SIG-M5 treated with dmso at 0.1 percent for 504 hours (cell line): ENCODE data around the gene WNT2B.
"Not testable (repeated sequence)": the region's sequence is repeated elsewhere in the genome, so short reads cannot be mapped to it uniquely, and the experiment has no call there.

ENCODE experiments used
- DNase-seq: peaks from one replicate; lab custom pipeline; 2025; ENCODE audit not compliant: unreplicated experiment; lab: John Stamatoyannopoulos, UW

Gene WNT2B

DNA sequence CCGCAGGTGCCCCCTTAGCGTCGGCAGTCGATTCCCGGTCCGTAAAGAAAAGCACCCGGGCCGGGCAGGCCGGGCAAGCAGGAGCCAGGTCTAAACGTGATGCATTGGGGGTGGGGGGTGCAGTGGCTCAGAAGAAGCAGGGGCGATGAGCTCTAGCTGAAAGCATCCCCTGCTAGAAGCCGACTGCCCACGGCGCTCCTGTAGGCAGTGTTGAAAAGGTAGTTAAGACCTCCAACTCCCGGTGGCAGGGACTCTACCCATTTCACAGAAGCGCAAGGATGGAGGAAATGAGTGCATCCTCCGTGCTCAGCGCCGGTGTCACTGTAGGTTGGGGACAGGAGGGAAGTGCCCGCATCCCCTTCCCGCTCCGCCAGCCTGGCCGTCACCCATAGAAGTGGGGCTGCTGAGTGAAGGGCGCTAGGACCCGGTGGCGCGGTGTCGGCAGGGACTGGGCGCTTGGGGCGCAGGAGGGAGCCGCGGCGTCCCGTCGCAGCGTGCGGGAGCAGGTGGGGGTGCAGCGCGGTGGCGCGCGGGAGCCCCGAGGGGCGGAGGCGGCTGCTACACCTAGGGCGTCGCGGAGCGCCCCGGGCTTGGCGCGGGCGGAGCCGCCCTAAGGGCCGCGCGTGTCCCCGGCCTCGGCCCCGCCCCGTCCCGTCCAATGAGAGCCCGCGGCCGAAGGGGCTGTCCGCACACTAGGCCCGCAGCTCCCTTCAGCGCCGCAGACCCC lies at the start of gene WNT2B:
WNT2B (plus strand) TSS at position 688 of the 727 bp plus-strand sequence. CDS start 298 bp downstream, outside the sequence.
- peak; percentile 18 for DNase-seq

GRCh38 chr1:112460615-112461014 lies 48.1 kb upstream of the WNT2B start:
- no peak for DNase-seq

DNA sequence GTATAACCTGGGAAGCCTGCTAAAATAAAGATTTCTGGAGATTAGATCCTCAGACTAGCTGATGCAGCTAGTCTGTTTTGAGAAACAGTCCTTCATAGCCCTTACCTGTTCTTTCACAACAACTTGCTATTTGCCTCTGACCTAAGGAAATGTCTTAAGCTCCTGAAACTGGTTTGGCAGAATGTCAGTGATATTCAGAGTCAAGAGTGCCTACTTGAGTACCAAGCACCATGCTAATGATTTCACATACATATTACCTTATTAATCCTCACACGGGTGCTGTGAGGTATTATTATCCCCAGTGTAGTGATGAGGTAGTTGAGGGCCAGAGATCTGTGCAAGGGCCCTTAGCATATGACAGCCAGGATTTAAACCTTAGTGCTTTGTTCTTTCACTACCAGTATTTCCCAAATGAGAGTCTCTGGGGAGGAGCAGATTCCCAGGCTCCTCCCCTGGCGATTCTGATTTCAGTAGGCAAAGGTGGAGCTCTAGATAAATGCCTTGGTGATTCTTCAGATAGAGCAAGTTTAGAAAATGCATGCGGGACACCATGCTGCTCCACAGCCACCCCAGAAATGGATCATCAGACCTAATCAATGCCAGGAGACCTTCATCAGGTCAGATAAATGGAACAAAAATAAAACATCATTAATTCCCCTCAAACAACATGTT lies 47.4 kb upstream of the WNT2B start:
- DNase-seq = peak; percentile 47

DNA sequence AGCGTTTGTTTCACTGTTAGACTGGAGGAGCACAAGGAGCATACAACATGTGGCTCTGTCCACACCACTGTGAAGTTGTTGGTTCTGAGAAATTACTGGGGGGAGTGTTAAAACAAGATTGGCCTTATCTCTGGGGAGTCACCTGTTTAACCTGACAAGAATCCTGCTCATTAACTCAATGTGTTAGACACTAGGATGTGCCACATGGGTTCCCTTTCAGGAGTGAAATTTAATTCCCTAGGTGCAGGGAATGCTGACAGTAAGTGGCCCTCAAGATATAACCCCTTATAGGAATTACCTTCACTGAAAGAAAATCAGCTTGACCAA lies 45.8 kb upstream of the WNT2B start:
- DNase-seq = no peak

DNA sequence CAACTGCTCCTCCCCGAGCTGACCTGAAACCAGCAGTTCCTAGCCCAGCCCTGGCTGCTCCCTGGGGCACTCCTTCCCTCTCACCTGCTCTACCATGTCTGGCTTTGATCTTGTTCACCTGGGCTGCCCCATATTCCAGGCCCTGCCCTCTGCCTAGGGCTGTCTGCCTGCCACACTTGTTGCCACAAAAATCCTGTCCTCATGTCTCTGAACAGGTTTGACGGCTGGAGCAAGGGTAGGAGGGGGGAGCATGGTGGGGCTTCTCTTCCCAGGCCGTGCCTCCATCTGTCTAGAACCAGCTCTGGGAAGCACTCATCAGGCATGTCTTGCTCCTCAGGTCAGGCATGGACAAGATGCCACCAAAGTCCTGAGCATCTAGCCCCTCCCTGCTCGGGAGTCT lies 44.3 kb upstream of the WNT2B start:
- DNase-seq = peak; percentile 38

DNA sequence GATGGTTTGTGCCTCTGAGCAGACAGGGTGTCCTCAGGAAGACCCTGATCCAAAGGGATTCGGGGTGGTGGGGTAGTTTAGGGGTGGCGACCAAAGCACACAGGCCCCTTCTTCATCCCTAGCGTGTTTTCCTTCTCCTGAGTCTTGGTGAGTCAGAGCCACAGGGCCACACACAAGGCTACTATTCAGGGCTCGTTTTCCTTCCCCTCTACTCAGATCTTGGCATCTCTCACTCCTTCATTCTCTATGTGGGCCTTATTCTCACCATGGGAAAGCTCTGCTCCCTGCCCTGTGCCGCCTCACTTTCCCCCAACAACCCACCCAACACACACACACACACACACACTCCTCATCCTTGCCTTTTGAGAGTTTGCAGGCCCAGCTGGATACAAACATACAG lies 43.6 kb upstream of the WNT2B start:
- DNase-seq = no peak

- peak; percentile 92 for DNase-seq
Observed at GRCh38 chr1:112466078-112466660, 42.6 kb upstream of the WNT2B start.

- DNase-seq = not testable (repeated sequence)
Observed at GRCh38 chr1:112470324-112470723, 38.4 kb upstream of the WNT2B start.

GRCh38 chr1:112470966-112471365 lies 37.8 kb upstream of the WNT2B start:
- DNase-seq = no peak

DNA sequence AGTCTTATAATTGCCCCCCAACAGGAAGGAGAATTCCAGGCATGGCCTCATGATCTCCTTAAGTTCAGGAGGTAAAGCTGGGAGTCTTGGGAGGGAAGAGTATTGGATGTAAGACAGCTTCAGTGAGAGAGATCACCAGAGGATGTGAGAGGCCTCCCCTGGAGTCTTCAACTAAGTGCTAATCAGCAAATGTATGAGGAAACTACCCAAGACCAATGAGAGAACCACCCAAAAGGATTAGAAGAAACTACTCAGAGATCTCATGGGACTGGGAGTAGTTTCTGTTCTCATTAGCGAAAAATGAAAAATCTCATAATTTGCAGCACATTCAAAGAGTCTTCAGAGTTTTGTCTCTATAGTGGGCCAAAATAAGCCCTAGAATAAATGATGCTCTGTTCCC lies 36.6 kb upstream of the WNT2B start:
- no peak for DNase-seq

- no peak for DNase-seq
Observed at GRCh38 chr1:112477550-112477949, 31.2 kb upstream of the WNT2B start.

DNA sequence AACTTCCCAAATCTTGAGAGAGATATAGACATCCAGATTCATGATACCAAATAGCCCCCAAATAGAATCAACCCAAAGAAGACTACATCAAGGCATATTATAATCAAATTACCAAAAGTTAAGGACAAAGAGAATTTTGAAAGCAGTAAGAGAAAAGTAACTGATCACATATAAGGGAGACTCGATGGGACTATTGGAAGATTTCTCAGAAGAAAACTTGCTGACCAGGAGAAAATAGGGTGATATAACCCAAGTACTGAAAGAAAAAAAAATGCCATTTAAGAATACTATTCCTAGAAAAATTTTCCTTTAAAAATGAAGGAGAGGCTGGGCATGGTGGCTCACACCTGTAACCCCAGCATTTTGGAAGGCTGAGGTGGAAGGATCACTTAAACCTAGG lies 30.5 kb upstream of the WNT2B start:
- no peak for DNase-seq

DNA sequence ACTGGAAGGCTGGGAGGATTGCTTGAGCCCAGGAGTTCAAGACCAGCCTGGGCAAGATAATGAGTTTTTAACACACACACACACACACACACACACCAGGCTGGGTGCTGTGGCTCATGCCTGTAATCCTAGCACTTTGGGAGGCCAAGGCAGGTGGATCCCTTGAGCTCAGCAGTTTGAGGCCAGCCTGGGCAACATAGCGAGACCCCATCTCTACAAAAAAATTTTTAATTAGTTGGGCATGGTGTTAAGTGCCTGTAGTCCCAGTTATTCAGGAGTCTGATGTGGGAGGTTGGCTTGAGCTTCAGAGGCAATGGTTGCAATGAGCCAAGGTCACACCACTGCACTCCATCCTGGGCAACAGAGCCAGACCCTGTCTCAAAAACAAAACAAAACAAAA lies 22.7 kb upstream of the WNT2B start:
- DNase-seq = not testable (repeated sequence)

DNA sequence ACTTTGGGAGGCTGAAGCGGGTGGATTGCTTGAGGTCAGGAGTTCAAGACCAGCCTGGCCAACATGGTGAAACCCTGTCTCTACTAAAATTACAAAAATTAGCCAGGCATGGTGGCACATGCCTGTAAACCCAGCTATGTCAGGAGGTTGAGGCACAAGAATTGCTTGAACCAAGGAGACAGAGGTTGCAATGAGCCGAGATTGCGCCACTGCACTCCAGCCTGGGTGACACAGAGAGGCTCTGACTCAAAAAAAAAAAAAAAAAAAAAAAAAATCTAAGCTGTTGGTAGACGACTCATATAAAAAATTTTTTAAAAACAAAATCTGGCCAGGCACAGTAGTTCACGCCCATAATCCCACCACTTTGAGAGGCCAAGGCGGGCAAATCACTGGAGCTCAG lies 21.1 kb upstream of the WNT2B start:
- not testable (repeated sequence) for DNase-seq

- DNase-seq = no peak
Observed at GRCh38 chr1:112488141-112488540, 20.6 kb upstream of the WNT2B start.

DNA sequence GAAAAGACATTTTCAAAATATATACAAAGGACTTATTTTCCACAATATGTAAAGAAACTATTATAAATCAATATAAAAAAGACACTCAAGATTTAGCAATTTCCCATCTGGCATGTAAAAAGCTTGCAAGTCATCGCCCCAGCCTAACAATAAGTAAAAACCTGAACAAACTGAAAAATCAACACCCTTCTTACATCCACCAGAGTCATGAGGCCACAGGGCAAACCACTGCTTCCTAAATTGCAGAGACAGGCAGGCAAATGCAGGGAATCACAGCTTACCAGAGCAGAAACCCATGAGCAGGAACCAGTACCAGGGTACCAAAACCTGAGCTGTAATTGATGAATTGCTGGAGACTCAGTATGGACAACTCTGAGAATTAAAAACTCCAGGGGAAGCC lies 16.7 kb upstream of the WNT2B start:
- peak; percentile 4 for DNase-seq

DNA sequence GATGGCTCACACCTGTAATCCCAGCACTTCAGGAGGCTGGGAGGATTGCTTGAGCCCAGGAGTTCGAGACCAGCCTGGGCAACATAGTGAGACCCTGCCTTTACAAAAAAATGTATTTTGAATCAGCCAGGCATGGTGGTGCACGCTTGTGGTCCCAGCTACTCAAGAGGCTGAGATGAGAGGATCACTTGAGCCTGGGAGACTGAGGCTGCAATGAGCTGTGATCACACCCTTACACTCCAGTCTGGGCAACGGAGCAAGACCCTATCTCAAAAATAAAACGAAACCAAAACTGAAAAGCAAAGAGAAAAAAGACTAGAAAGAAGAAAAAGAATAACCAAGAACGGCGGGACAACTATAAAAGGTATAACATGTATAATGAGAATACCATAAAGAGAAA lies 15.4 kb upstream of the WNT2B start:
- no peak for DNase-seq

GRCh38 chr1:112496290-112496689 lies 12.5 kb upstream of the WNT2B start:
- no peak for DNase-seq

DNA sequence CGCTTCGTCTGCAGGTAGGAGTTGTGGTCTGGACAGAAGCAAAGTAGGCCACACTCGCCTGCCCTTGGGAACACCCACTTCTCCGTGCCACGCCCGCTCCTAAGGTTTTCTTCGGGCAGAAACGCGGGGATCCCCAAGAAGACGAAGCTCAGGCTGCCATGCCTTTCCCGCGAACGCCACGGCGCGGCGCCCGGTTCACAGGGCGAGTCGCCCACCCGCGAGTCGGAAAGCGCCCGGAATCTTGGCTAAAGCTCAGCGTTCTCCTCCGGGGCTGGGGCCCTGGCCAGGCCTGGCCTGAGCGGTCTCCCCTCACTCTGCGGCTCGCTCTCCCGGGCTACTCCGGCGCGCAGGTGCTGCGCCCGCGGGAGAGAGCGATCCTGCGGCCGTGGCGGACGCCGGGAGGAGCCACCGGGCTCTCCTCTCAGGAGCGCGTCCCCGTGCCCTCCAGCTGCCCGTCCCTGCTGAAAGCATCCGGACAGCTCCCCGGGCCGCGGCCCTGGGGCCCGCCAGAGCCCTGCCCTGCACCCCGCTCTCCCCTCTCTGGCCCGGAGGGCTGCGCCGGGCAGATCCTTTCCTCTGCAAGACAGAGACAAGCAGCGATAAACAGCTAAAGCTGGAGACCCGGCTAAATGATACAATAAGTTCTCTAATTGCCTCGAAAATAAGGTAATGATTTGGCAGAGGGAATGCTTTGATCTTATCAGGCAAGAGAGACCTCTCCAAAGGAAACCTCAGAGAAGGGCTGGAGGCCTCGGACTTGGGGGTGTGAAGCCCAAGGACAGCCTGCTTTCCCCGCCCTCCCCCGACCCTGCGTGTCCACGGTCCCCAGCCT lies 6.7 kb upstream of the WNT2B start:
- peak; percentile 11 for DNase-seq

- DNase-seq = no peak
Observed at GRCh38 chr1:112502826-112503225, 5.9 kb upstream of the WNT2B start.

DNA sequence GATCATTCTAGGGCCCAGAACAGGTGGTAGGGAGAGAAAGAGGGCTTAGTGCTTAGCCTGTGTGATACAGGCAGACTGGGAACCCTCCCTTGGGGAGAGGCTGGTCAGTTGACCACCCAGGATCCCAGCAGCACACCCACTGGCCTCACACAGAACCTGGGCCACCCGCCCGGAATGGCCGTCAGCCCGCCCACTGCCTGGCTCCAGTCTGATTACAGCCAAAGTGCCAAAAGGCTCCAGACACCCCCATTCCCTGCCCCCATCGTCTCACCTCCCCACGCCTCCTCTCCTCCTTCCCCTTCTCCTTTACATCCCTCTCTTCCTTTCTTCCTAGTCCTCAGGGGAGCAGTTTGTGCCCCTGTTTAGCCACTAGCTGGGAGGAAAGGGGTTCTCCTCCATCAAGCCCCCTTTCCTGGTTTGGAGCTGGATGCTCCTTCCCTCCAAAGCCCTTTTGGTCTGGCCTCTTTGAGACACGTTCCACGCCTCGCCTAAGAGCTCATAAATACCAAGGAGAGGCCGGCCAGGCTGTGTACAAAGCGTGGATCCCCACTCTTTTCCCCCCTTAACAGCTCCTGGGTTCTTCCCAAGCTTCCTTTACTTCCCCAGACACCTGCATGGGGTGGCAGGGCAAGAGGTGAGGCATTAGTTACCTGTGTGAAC lies 4.6 kb upstream of the WNT2B start:
- no peak for DNase-seq
